Activated CD8-positive, alpha-beta T cell treated with anti-CD3 and anti-CD28 coated beads for 36 hours (primary cell): Measurements from ENCODE around the gene PRX. TPM values are rescaled to one million over a fixed set of nuclear protein-coding genes. Genes with fewer than 3 reads are reported as not detected.
A peak's percentile ranks its signal among the peaks of the same experiment; 100 is the strongest.
"Not testable (repeated sequence)": the region's sequence is repeated elsewhere in the genome, so short reads cannot be mapped to it uniquely, and the experiment has no call there.

Experiments used
- ATAC-seq: fragments of 200-7000 bp; cut with Tn5 transposase; one replicate; pipeline ENCODE4 v1.10.0; 2021; ENCODE audit warnings: mild to moderate bottlenecking, moderate library complexity
- CTCF ChIA-PET: fragments of 350-600 bp; sonication (Branson Sonifier 250); formaldehyde crosslinking; loops from one replicate; lab custom pipeline; 2021; ENCODE audit warnings: antibody characterized with exemption; lab: Charles Lee
- POLR2A ChIA-PET: fragments of 350-600 bp; sonication (Branson Sonifier 250); formaldehyde crosslinking; loops from one replicate; lab custom pipeline; 2021; ENCODE audit warnings: antibody characterized with exemption; lab: Charles Lee
- DNase-seq: peaks from one replicate; pipeline ENCODE4 v3.0.0-alpha.2; 2020
- H3K27ac Mint-ChIP-seq: one replicate; pipeline ENCODE4 v1.8.0; 2021; ENCODE audit warnings: mild to moderate bottlenecking, mixed read lengths
- H3K27me3 Mint-ChIP-seq: one replicate; pipeline ENCODE4 v1.8.0; 2021; ENCODE audit warnings: mixed read lengths
- H3K36me3 Mint-ChIP-seq: one replicate; pipeline ENCODE4 v1.8.0; 2021; ENCODE audit warnings: low read depth, mixed read lengths
- H3K4me1 Mint-ChIP-seq: one replicate; pipeline ENCODE4 v1.8.0; 2021; ENCODE audit warnings: low read depth, mixed read lengths
- H3K4me3 Mint-ChIP-seq: one replicate; pipeline ENCODE4 v1.8.0; 2021; ENCODE audit warnings: mild to moderate bottlenecking, moderate library complexity, mixed read lengths
- H3K9me3 Mint-ChIP-seq: one replicate; pipeline ENCODE4 v1.8.0; 2021; ENCODE audit warnings: mixed read lengths
- CTCF ChIP-seq: fragments of 200-600 bp; IDR thresholded peaks from one replicate; pipeline ENCODE4 v1.8.0; 2022; ENCODE audit warnings: antibody characterized with exemption, mild to moderate bottlenecking
- intact Hi-C: fragments of 100-400 bp; cut with micrococcal nuclease; formaldehyde crosslinking; loops from one replicate; pipeline ENCODE4 v1.10.0; 2022
- total RNA-seq, 2 experiments: library from RNA; stranded (reverse); gene quantifications; one replicate each; pipeline ENCODE4 v1.2.3, GENCODE V29; 2021

PRX gene
- total RNA-seq, 2 experiments from 2014 or later: 1.2 TPM

GRCh38 chr19:40410030-40410389, 3.2 kb downstream of the PRX start:
- intact Hi-C loops: no loop called here
- no peak for ATAC-seq
- H3K4me3 Mint-ChIP-seq: no peak overlapping the region

GRCh38 chr19:40408598-40408925, 4.6 kb downstream of the PRX start:
- H3K4me3 Mint-ChIP-seq, DNase-seq, H3K9me3 Mint-ChIP-seq, intact Hi-C loops, H3K27ac Mint-ChIP-seq, H3K36me3 Mint-ChIP-seq, ATAC-seq, H3K27me3 Mint-ChIP-seq, H3K4me1 Mint-ChIP-seq: not testable (repeated sequence)
- ChIA-PET CTCF (interaction anchor here (1.0 to 7.8 kb wide), 3 partner anchors 11 to 226 kb away, joined by 3 to 38 read pairs (median 3); no protein-coding TSS in a partner anchor), POLR2A (interaction anchor here (1.1 to 1.3 kb wide), 3 partner anchors 8 to 54 kb away, joined by 3 to 4 read pairs (median 3); no protein-coding TSS in a partner anchor)

More at GRCh38 chr19:40410030-40410389, 3.2 kb downstream of the PRX start:
- ChIA-PET CTCF (interaction anchor here (7.8 kb wide), 1 partner anchor 10 kb away, joined by 38 read pairs; no protein-coding TSS in a partner anchor), POLR2A (interaction anchor here (1.2 kb wide), 1 partner anchor 11 kb away, joined by 4 read pairs; no protein-coding TSS in a partner anchor)
- Mint-ChIP-seq H3K4me1 (no peaks in the 10 kb centered on the region), H3K27me3 (no peaks in the 10 kb centered on the region), H3K9me3 (no peaks in the 10 kb centered on the region), H3K27ac (no peak overlapping the region), H3K36me3 (no peaks in the 10 kb centered on the region)
- no peak for TF ChIP-seq CTCF
- no peak for DNase-seq

- H3K27me3 Mint-ChIP-seq: no peaks in the 10 kb centered on the region
- H3K9me3 Mint-ChIP-seq: no peaks in the 10 kb centered on the region
- no peak overlapping the region for H3K27ac Mint-ChIP-seq
- CTCF ChIA-PET: interaction anchor here (0.9 to 7.8 kb wide), 2 partner anchors 12 to 102 kb away, joined by 3 to 38 read pairs; no protein-coding TSS in a partner anchor
- POLR2A ChIA-PET: interaction anchor here (1.1 to 1.3 kb wide), 2 partner anchors 8 to 55 kb away, joined by 3 read pairs; no protein-coding TSS in a partner anchor
- intact Hi-C loops: no loop called here
- no peaks in the 10 kb centered on the region for H3K36me3 Mint-ChIP-seq
- H3K4me1 Mint-ChIP-seq: peaks cover 6% of the 10 kb centered on the region
- DNase-seq (no peak), ATAC-seq (no peak)
- H3K4me3 Mint-ChIP-seq: no peak overlapping the region
- TF ChIP-seq CTCF: no peak
Measured at GRCh38 chr19:40407714-40408597, 5.2 kb downstream of the PRX start.

- H3K36me3 Mint-ChIP-seq: no peaks in the 10 kb centered on the region
- ChIA-PET POLR2A (interaction anchor here (0.6 to 1.2 kb wide), 6 partner anchors 20 to 474 kb away, joined by 3 read pairs; no protein-coding TSS in a partner anchor), CTCF (interaction anchor here (0.8 to 1.6 kb wide), 6 partner anchors 12 to 146 kb away, joined by 3 to 8 read pairs (median 4); no protein-coding TSS in a partner anchor)
- H3K4me3 Mint-ChIP-seq: peak overlapping the region; percentile 80
- no peaks in the 10 kb centered on the region for H3K9me3 Mint-ChIP-seq
- peak overlapping the region; percentile 75 for H3K27ac Mint-ChIP-seq
- TF ChIP-seq CTCF: no peak
- ATAC-seq (peak; percentile 68), DNase-seq (peak; percentile 91)
- H3K4me1 Mint-ChIP-seq: peaks cover 9% of the 10 kb centered on the region
- intact Hi-C loops: no loop called here
- no peaks in the 10 kb centered on the region for H3K27me3 Mint-ChIP-seq
Measured at GRCh38 chr19:40403262-40403984, 9.8 kb downstream of the PRX start.

- Mint-ChIP-seq H3K27me3 (no peaks in the 10 kb centered on the region), H3K4me1 (peaks cover 11% of the 10 kb centered on the region), H3K27ac (no peak overlapping the region), H3K4me3 (no peak overlapping the region), H3K9me3 (no peaks in the 10 kb centered on the region), H3K36me3 (no peaks in the 10 kb centered on the region)
- intact Hi-C loops: no loop called here
- ATAC-seq (no peak), DNase-seq (no peak)
- ChIA-PET CTCF (interaction anchor here (1.2 to 1.3 kb wide), 2 partner anchors 20 to 118 kb away, joined by 3 read pairs; no protein-coding TSS in a partner anchor), POLR2A (no interaction called here)
- TF ChIP-seq CTCF: no peak
Measured at GRCh38 chr19:40400559-40400958, 12.6 kb downstream of the PRX start.
